Superior temporal gyrus (tissue), 1 donor: ENCODE data around the gene CARD6.
"Not testable (repeated sequence)": the region's sequence is repeated elsewhere in the genome, so short reads cannot be mapped to it uniquely, and the experiment has no call there.

Source experiments
- DNase-seq: peaks from one replicate; pipeline ENCODE4 v3.0.0-alpha.2; 2016; ENCODE audit errors: extremely low spot score

The CARD6 gene

DNA sequence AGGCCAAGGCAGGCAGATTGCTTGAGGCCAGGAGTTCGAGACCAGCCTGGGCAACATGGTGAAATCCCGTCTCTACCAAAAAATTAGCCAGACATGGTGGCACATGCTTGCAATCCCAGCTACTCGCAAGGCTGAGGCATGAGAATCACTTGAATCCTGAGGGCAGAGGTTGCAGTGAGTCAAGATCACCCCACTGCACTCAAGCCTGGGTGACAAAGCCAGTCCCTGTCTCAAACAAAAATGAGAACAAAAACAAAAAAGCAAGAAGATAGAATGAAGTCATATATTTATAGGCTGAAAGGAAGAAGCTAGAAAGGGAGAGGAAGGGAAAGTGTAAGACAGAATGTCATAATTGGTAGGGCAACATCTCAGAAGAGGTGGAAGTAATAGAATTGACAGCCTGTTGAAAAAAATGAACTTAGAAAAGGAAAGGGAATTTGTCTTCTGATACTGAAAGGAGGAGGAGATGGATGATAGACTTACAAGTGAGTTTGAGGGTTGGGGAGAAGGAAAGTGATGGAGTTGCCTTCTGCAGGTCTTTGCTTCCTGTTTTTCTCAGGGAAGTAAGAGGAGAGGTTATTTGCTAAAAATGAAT lies 32.2 kb downstream of the CARD6 start:
- DNase-seq = no peak

- no peak for DNase-seq
Measured at GRCh38 chr5:40875958-40876357, 34.8 kb downstream of the CARD6 start.

DNA sequence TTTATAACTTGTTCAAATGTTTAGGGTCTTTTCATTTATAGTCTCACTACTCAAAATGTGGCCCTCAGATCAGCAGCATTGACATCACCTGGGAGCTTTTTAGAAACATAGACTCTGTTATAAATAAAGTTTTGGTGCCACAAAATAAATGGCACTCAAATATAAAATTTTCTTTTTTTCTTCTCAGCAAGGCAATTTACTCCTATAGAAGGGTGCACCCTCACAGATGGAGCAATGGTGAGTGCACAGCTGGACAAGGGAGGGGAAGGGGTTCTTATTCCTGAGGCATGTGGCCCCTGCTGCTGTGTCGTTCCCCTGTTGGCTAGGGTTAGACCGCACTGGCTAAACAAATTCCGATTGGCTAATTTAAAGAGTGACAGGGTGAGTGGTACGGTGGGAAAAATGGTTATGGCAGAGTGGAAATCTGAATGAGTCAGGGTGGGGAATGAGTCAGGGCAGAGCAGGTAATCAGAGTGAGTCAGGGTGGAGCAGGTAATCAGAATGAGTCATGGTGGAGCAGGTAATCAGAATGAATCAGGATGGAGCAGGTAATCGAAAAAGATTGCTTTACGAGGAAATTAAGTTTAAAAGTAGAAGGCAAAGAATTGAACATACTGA lies 36.3 kb downstream of the CARD6 start:
- no peak for DNase-seq

DNA sequence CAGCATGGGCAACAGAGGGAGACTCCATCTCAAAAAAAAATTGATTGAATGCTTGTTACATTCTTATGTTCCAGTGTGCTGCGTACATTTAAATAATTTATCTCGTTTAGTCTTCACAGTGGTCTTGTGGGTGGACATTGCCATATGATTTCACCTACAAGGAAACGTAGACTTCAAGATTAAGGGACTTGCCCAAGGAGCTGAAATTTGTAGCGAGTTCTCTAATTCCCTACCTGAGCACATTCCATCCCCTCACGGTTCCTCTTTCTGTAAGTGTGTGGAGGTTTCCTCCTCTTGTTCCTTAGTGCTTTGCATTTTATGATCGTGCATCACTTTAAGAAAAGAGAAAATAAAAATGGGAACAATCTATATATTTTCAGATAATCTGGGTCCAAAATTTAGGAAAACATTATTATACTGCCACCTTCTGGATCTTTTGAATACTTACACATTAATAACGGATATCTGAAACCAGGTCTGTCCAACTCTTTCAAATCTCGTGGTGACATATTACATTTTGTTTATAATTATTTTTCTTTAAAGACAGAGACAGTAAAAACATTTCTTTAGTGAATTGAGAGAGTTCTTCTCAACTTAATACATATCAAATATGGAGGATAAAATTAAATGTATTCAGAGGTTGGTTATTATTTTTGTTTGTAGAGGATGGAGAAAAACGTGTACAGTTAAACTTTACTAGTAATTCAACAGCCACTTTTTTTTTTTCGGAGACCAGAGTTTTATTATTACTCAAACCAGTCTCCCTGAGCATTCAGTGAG lies 38.2 kb downstream of the CARD6 start:
- DNase-seq = peak; percentile 72

GRCh38 chr5:40882291-40882690 lies 41.1 kb downstream of the CARD6 start:
- no peak for DNase-seq

- not testable (repeated sequence) for DNase-seq
Measured at GRCh38 chr5:40883051-40883450, 41.9 kb downstream of the CARD6 start.

- not testable (repeated sequence) for DNase-seq
Measured at GRCh38 chr5:40895440-40896425, 54.6 kb downstream of the CARD6 start.

DNA sequence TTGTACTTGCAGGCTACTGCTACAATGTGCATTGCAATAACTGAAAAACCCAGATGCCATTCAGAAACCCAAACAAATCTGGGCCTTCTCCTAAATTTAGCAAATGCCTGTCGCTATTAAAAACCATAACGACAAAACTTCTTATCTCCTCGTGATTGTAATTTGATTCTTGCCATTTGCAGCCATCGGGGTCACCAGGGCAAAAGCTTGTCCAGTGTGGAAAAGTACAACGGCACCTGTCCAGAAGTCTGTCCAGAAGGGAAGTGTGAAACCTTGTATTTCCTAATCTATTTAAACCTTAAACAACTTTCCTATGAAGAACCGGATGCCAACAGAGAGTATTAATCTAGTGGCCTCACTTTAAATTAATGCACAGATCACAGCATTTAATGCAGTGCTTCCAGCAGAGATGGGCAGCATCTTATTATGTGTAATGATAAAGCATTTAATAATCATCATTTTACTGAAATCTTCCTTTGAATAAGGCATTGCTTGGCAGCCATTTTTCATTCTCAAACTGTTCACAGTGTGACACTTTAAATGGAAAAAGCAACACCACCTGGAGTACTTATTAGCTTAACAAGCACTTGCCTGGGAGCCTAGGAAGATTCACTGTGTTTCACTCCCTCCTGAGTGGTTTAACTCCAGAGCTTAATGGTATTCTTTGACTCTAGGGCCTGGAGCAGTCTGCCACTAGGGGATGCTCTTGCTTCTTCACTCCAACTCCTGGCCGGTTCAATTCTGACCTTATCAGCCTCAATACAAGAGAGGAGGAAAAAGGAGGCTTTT lies 63.2 kb downstream of the CARD6 start:
- DNase-seq = peak; percentile 74

DNA sequence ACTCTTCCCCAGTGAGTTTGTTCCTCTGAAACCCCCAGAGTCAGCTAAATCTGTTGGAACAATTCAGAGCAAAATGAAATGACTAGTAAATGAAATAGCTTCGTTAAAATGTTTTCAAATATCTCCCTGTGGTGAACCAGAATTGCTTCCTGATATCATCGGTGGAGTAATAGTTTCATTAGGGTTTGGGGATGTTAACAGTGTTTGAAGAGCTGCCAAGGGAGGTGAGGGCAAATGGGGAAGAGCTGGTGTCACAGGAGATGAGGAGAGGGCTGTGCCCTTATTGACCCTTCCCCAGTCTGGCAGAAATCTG lies 63.8 kb downstream of the CARD6 start:
- DNase-seq = no peak

GRCh38 chr5:40906351-40906751 lies 65.2 kb downstream of the CARD6 start:
- no peak for DNase-seq

DNA sequence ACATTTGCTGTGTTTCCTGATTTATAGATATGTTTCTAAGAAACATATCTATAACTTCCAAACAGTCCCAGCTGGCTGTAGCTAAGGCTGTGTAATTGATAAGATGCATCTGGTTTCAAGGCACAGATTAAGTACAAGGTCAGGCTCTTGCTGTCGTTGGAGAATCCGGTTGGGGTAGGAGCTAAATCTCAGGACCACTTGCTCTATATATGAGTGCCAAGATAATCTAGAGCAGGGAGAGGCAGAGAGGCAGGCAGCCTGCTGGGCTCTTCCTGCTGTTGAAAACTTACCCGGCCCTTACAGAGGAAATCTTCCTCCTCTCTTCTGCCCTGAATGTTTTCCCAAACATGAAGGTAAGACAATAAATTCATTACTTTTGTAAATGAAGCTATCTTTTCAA lies 68.1 kb downstream of the CARD6 start, which contains the start of gene C7:
C7 (plus strand) TSS at position 234 of the 400 bp plus-strand sequence; CDS start at position 348, 114 bp downstream.
- no peak for DNase-seq

- DNase-seq = no peak
Measured at GRCh38 chr5:40909723-40910122, 68.6 kb downstream of the CARD6 start.
